Suprapubic skin (tissue), 3 donors: ENCODE data around the gene ELANE.

ENCODE experiments used
- CTCF ChIP-seq, 2 donors: fragments of 200-600 bp in 1 of 2; fragments of 450-650 bp in 1 of 2; sonication (generic) in 1 of 2; IDR thresholded peaks; one replicate each; pipeline ENCODE4 v1.5.1; 2016 to 2019; ENCODE audit warnings: antibody characterized with exemption in 2 of 2, mild to moderate bottlenecking in 1 of 2, moderate library complexity in 1 of 2
- EP300 ChIP-seq: sonication (generic); formaldehyde crosslinking; IDR thresholded peaks from one replicate; pipeline ENCODE4 v1.6.1; 2017; ENCODE audit warnings: antibody characterized with exemption
- POLR2A ChIP-seq, 2 donors: fragments of 450-650 bp; IDR thresholded peaks; one replicate each; pipeline ENCODE4 v1.6.1; 2017; ENCODE audit warnings: antibody characterized with exemption in 2 of 2, mild to moderate bottlenecking in 2 of 2, moderate library complexity in 2 of 2

GRCh38 chr19:903266-903797 lies 51.2 kb downstream of the ELANE start:
- no peak for TF ChIP-seq CTCF (IDR thresholded peaks at IDR 0.05)
- no peak for TF ChIP-seq POLR2A (IDR thresholded peaks at IDR 0.05)
- TF ChIP-seq EP300 = no peak
